ENCODE results near the gene RNF168.
"Not testable (repeated sequence)": the region's sequence is repeated elsewhere in the genome, so short reads cannot be mapped to it uniquely, and the experiment has no call there.

The RNF168 gene

GRCh38 chr3:196463478-196463756 lies 40.2 kb downstream of the RNF168 start:
- H3K4me3 Mint-ChIP-seq, result no peak overlapping the region
- peaks cover 16% of the 10 kb centered on the region for H3K4me1 Mint-ChIP-seq (ENCODE audit: low read depth)
- no peaks in the 10 kb centered on the region for H3K27me3 Mint-ChIP-seq
- H3K36me3 Mint-ChIP-seq (ENCODE audit: low read depth), result peaks cover 27% of the 10 kb centered on the region
- no peak for DNase-seq
- peaks cover 7% of the 10 kb centered on the region for H3K9me3 Mint-ChIP-seq
- no peak overlapping the region for H3K27ac Mint-ChIP-seq

GRCh38 chr3:196462680-196463477 lies 40.7 kb downstream of the RNF168 start:
- H3K4me3 Mint-ChIP-seq, DNase-seq, H3K27me3 Mint-ChIP-seq, H3K27ac Mint-ChIP-seq, H3K9me3 Mint-ChIP-seq: not testable (repeated sequence)
- peaks cover 22% of the 10 kb centered on the region for H3K36me3 Mint-ChIP-seq (ENCODE audit: low read depth)
- H3K4me1 Mint-ChIP-seq (ENCODE audit: low read depth), result peaks cover 19% of the 10 kb centered on the region

- DNase-seq, result no peak
- H3K27me3 Mint-ChIP-seq, result no peaks in the 10 kb centered on the region
- peaks cover 21% of the 10 kb centered on the region for H3K4me1 Mint-ChIP-seq (ENCODE audit: low read depth)
- H3K4me3 Mint-ChIP-seq, result no peak overlapping the region
- peaks cover 3% of the 10 kb centered on the region for H3K9me3 Mint-ChIP-seq
- H3K36me3 Mint-ChIP-seq (ENCODE audit: low read depth), result no peaks in the 10 kb centered on the region
- H3K27ac Mint-ChIP-seq, result no peak overlapping the region
Observed at GRCh38 chr3:196458063-196458462, 45.5 kb downstream of the RNF168 start.

DNA sequence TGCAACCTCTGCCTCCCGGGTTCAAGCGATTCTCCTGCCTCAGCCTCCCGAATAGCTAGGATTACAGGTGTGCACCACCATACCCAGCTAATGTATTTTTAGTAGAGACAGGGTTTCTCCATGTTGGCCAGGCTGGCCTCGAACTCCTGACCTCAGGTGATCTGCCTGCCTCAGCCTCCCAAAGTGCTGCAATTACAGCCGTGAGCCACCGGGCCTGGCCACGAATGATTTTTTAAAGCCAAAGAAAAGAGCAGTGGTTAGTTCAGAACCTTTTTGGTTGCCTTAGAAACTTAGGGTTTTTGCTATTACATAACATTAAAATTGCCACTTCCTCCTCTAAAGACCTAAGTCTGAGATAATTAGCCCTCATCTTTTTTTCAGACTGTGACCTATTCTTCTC lies 46.1 kb downstream of the RNF168 start:
- H3K9me3 Mint-ChIP-seq; H3K36me3 Mint-ChIP-seq (ENCODE audit: low read depth); H3K4me3 Mint-ChIP-seq; H3K27ac Mint-ChIP-seq; H3K27me3 Mint-ChIP-seq; DNase-seq: not testable (repeated sequence)
- H3K4me1 Mint-ChIP-seq (ENCODE audit: low read depth), result peaks cover 21% of the 10 kb centered on the region

GRCh38 chr3:196454935-196455334 lies 48.6 kb downstream of the RNF168 start:
- Mint-ChIP-seq H3K36me3 (ENCODE audit: low read depth) (no peaks in the 10 kb centered on the region), H3K27ac (no peak overlapping the region), H3K9me3 (no peaks in the 10 kb centered on the region), H3K27me3 (no peaks in the 10 kb centered on the region), H3K4me1 (ENCODE audit: low read depth) (peaks cover 10% of the 10 kb centered on the region), H3K4me3 (no peak overlapping the region)
- no peak for DNase-seq

GRCh38 chr3:196445391-196445790 lies 58.2 kb downstream of the RNF168 start:
- not testable (repeated sequence) for H3K27ac Mint-ChIP-seq; DNase-seq; H3K4me3 Mint-ChIP-seq; H3K9me3 Mint-ChIP-seq; H3K27me3 Mint-ChIP-seq; H3K36me3 Mint-ChIP-seq (ENCODE audit: low read depth)
- peaks cover 11% of the 10 kb centered on the region for H3K4me1 Mint-ChIP-seq (ENCODE audit: low read depth)

DNA sequence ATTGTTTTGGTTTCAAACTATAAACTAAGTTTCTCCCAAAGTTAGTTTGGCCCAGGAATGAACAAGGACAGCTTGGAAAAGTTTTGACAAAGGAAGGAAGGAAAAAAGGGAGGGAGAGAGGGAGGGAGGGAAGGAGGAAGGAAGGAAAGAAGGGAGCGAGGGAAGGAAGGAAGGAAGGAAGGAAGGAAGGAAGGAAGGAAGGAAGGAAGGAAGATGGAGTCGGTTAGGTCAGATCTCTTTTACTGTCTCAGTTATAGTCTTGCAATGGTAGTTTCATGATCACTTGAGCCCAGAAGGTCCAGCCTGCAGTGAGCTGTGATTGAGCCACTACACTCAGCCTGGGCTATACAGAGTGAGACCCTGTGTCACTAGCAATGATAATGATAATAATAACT lies 59.1 kb downstream of the RNF168 start:
- Mint-ChIP-seq H3K4me3 (no peak overlapping the region), H3K27ac (no peak overlapping the region), H3K36me3 (ENCODE audit: low read depth) (no peaks in the 10 kb centered on the region), H3K9me3 (no peaks in the 10 kb centered on the region), H3K27me3 (no peaks in the 10 kb centered on the region), H3K4me1 (ENCODE audit: low read depth) (peaks cover 11% of the 10 kb centered on the region)
- DNase-seq, result no peak

- H3K4me1 Mint-ChIP-seq (ENCODE audit: low read depth), result peaks cover 11% of the 10 kb centered on the region
- H3K27ac Mint-ChIP-seq, result no peak overlapping the region
- no peaks in the 10 kb centered on the region for H3K9me3 Mint-ChIP-seq
- H3K4me3 Mint-ChIP-seq, result no peak overlapping the region
- DNase-seq, result no peak
- H3K27me3 Mint-ChIP-seq, result no peaks in the 10 kb centered on the region
- no peaks in the 10 kb centered on the region for H3K36me3 Mint-ChIP-seq (ENCODE audit: low read depth)
Observed at GRCh38 chr3:196440696-196441095, 62.9 kb downstream of the RNF168 start.

GRCh38 chr3:196440041-196440537 lies 63.5 kb downstream of the RNF168 start:
- Mint-ChIP-seq H3K9me3 (no peaks in the 10 kb centered on the region), H3K36me3 (ENCODE audit: low read depth) (no peaks in the 10 kb centered on the region), H3K4me1 (ENCODE audit: low read depth) (peaks cover 11% of the 10 kb centered on the region), H3K4me3 (no peak overlapping the region), H3K27ac (no peak overlapping the region), H3K27me3 (no peaks in the 10 kb centered on the region)
- DNase-seq, result no peak

DNA sequence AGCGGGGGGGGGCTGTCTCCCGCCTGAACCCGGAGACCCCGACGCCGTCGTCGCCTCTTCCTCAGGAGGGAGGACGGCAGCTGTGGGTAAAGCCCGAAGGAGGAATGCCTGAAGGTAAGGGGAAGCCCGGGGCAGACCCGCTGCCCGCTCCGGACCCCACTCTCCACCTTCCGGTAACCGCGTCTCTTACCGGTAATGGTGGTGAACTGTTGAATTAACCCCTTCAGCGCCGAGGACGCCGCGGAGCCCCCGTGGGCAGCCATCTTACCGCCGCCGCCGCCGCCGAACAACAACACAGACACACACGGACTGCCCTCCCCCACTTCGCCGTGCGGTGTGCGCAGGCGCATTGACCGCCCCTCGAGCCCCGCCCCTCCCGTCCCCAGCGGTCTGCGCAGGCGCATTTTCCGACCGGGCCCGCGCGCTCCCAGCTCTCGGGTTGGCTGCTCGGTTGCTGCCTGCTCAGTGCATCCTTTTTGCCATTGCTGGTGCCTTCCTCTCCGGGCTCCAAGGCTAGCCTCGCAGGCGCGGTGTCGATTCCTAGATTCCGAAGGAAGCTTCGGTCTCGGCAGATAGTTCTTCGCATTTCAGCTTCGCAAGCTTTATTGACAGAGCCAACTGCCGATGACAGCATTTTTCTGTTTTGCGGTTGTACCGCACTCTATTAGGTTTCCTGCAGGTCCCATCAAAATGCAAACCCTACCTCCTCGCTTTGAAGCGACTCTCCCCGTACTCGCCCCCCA lies 71.3 kb downstream of the RNF168 start, which contains the start of gene UBXN7:
Gene UBXN7 (minus strand): TSS at position 291 of the 743 bp plus-strand sequence. CDS start 28 bp downstream, at position 263.
- Mint-ChIP-seq H3K4me1 (ENCODE audit: low read depth) (peaks cover 22% of the 10 kb centered on the region), H3K36me3 (ENCODE audit: low read depth) (peaks cover 25% of the 10 kb centered on the region)

DNA sequence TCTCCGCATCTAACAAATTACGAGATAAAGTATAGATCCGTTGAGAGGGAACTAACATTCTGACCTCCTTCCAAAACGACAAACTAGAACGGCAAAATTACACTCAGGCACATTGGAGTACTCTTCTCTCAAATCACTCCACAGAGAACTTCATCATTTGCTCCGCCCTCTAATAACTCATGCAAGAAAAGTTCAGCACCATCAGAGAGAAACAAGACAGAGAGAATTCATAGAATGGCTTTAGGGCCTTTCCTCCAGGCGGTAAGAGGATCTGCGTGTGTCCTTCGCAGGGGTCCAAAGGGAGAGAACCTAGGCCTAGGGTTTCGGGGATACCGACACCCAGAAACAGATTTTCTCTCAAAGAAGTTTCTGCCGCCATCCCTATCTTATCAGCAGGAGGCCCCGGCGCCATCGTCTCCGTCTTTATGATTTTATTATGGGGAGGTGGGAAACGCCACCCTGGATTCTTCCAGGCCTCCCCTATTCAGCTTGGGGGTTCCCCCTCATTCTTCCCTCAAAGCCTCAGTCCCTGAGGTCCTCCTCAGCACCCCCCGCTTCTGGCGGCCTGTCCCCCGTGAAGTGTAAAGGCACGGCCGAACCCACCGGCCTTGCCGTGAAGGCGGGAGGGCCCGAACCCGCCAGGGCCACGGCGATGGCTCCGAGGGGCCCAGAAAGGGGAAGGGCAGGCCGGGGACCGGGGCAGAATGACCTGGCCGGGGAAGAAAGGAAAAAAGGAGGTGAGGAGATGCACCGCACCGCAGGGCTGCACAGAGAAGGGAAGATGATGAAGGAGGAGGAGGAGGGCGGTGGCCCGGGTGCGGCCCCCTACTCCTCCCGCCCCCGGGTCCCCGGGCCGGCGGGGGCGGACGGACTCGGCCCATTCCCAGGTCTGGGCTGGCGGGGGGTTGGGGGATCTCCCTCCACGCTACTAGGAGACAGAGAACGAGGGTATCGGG lies 72.1 kb downstream of the RNF168 start:
- DNase-seq, result no peak
- Mint-ChIP-seq H3K36me3 (ENCODE audit: low read depth) (peaks cover 33% of the 10 kb centered on the region), H3K4me3 (peak overlapping the region; percentile 77), H3K27me3 (no peaks in the 10 kb centered on the region), H3K9me3 (no peaks in the 10 kb centered on the region), H3K4me1 (ENCODE audit: low read depth) (peaks cover 25% of the 10 kb centered on the region), H3K27ac (peak overlapping the region; percentile 97)

More for the DNA sequence above, 71.3 kb downstream of the RNF168 start, which contains the start of gene UBXN7:
- DNase-seq, result peak; percentile 99
- H3K4me3 Mint-ChIP-seq, result peak within 1 kb of the TSS; percentile 77
- H3K27ac Mint-ChIP-seq, result peak within 1 kb of the TSS; percentile 97
- H3K27me3 Mint-ChIP-seq, result no peaks in the 10 kb centered on the region
- no peaks in the 10 kb centered on the region for H3K9me3 Mint-ChIP-seq

DNA sequence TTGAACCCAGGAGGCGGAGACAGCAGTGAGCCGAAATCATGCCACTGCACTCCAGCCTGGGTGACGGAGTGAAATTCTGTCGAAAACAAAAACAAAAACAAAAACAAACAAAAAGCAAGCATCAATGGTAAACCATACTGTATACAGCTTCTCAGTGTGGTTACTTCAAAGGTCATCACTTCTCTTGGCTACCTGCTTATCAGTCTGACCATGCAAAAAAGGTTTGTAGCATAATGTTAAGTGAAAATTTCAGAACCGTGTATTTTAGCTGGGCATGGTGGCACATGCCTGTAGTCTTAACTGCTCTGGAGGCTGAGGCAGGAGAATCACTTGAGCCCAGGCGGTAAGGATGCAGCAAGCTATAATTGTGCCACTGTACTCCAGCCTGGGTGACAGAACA lies 75.5 kb downstream of the RNF168 start:
- H3K4me3 Mint-ChIP-seq, result no peak overlapping the region
- no peaks in the 10 kb centered on the region for H3K9me3 Mint-ChIP-seq
- peaks cover 41% of the 10 kb centered on the region for H3K36me3 Mint-ChIP-seq (ENCODE audit: low read depth)
- H3K4me1 Mint-ChIP-seq (ENCODE audit: low read depth), result peaks cover 38% of the 10 kb centered on the region
- DNase-seq, result no peak
- no peak overlapping the region for H3K27ac Mint-ChIP-seq
- no peaks in the 10 kb centered on the region for H3K27me3 Mint-ChIP-seq

- DNase-seq, H3K27me3 Mint-ChIP-seq, H3K4me3 Mint-ChIP-seq, H3K27ac Mint-ChIP-seq, H3K9me3 Mint-ChIP-seq: not testable (repeated sequence)
- H3K4me1 Mint-ChIP-seq (ENCODE audit: low read depth), result peaks cover 48% of the 10 kb centered on the region
- peaks cover 26% of the 10 kb centered on the region for H3K36me3 Mint-ChIP-seq (ENCODE audit: low read depth)
Observed at GRCh38 chr3:196424421-196424820, 79.1 kb downstream of the RNF168 start.

DNA sequence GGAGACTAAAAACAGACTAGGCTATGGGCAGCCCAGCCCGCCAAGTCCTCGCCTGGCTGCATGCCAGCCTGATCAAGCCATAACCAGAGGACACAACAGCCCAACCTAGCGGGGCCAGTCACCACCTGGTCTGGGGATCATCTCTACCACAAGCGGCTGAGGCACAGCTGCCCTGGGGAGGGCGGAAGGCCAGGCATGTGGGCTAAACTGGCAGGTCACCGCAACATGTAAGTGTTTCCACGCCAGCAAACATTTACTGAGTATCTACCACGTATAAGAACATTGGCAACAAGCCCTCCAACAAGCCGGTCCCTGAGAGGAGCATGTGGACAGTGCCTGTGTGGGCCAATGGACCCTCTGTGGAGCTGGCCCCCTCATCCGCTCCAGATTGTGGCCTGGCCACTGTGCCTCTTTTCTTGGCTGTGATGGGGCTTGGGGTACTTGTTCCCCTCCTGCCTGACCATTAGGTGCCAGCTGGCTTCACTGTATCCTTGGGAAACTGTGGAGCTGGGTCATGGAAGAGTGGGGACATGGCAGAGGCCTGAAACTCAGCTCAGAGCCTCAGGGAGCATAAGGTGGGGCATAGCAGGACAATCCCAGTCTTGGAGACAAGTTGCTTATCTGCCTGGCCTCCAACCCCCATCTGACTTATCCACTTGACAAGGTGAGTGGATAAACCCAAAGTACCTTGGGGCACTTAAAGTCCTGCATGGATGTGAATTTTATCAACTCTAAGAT lies 80.4 kb downstream of the RNF168 start:
- Mint-ChIP-seq H3K36me3 (ENCODE audit: low read depth) (peaks cover 23% of the 10 kb centered on the region), H3K9me3 (no peaks in the 10 kb centered on the region), H3K4me1 (ENCODE audit: low read depth) (peaks cover 57% of the 10 kb centered on the region), H3K27ac (peak overlapping the region; percentile 60), H3K4me3 (no peak overlapping the region), H3K27me3 (no peaks in the 10 kb centered on the region)
- DNase-seq, result no peak
